ENCODE measurements around the gene NR4A2. TPM values are rescaled to one million over a fixed set of nuclear protein-coding genes. Genes with fewer than 3 reads are reported as not detected.
"Not testable (repeated sequence)": the region's sequence is repeated elsewhere in the genome, so short reads cannot be mapped to it uniquely, and the experiment has no call there.

NR4A2 gene
- total RNA-seq, 1 donor from 2014 or later = 6.7 TPM

DNA sequence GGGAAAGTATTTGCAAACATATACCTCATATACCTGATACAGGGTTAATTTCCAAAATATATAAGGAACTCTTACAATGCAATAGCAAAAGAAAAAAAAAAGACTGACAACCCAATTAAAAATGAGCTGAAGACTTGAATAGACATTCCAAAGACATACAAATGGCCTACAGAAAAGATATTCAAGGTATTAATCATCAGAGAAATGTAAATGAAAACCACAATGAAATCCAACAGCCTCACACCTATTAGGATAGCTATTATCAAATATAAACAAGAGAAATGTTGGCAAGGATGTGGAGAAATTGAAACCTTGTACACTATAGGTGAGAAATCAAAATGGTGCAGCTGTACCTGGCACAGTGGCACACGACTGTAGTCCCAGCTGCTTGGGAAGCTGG is 25.7 kb downstream of the NR4A2 start:
- H3K27me3 Mint-ChIP-seq = peaks cover 18% of the 10 kb centered on the region
- CTCF ChIA-PET = no interaction called here
- no peak overlapping the region for H3K4me3 Mint-ChIP-seq
- H3K27ac Mint-ChIP-seq = no peak overlapping the region
- H3K9me3 Mint-ChIP-seq = no peaks in the 10 kb centered on the region
- POLR2A ChIA-PET = interaction anchor here (0.7 kb wide), 1 partner anchor 1591 kb away, joined by 3 read pairs; no protein-coding TSS in a partner anchor
- no peaks in the 10 kb centered on the region for H3K36me3 Mint-ChIP-seq (ENCODE audit: low read depth)
- intact Hi-C loops (cut with micrococcal nuclease) = no loop called here
- H3K4me1 Mint-ChIP-seq = peaks cover 10% of the 10 kb centered on the region
- no peak for ATAC-seq (ENCODE audit: low read depth)
- no peak for DNase-seq
- TF ChIP-seq, protein P1, sequence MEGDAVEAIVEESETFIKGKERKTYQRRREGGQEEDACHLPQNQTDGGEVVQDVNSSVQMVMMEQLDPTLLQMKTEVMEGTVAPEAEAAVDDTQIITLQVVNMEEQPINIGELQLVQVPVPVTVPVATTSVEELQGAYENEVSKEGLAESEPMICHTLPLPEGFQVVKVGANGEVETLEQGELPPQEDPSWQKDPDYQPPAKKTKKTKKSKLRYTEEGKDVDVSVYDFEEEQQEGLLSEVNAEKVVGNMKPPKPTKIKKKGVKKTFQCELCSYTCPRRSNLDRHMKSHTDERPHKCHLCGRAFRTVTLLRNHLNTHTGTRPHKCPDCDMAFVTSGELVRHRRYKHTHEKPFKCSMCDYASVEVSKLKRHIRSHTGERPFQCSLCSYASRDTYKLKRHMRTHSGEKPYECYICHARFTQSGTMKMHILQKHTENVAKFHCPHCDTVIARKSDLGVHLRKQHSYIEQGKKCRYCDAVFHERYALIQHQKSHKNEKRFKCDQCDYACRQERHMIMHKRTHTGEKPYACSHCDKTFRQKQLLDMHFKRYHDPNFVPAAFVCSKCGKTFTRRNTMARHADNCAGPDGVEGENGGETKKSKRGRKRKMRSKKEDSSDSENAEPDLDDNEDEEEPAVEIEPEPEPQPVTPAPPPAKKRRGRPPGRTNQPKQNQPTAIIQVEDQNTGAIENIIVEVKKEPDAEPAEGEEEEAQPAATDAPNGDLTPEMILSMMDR (IDR thresholded peaks at IDR 0.05) = no peak

DNA sequence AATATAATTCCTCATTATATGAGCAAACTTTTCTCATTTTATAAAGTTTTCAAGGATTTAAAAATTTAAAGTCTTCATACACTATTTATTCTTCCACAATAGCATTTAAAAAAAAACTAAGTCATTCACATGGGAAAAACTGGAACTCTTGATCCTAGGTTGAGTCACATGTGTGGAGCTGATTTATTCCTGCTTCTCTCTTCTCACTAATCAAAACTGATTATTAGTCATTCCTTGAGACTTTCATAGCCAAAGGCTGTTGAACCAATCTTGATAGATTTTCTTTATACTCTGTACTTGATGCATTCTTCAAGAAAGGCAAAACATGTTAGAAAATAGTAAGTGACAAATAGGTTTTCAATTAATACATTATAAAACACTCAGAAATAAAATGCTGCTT is 27.4 kb downstream of the NR4A2 start:
- POLR2A ChIA-PET = no interaction called here
- ATAC-seq (ENCODE audit: low read depth) (no peak), DNase-seq (no peak)
- Mint-ChIP-seq H3K36me3 (ENCODE audit: low read depth) (no peaks in the 10 kb centered on the region), H3K27me3 (peaks cover 18% of the 10 kb centered on the region), H3K4me1 (peaks cover 10% of the 10 kb centered on the region), H3K4me3 (no peak overlapping the region), H3K27ac (no peak overlapping the region), H3K9me3 (peaks cover under 1% of the 10 kb centered on the region)
- intact Hi-C loops (cut with micrococcal nuclease) = no loop called here
- TF ChIP-seq, protein P1 (IDR thresholded peaks at IDR 0.05) = no peak
- CTCF ChIA-PET = no interaction called here

DNA sequence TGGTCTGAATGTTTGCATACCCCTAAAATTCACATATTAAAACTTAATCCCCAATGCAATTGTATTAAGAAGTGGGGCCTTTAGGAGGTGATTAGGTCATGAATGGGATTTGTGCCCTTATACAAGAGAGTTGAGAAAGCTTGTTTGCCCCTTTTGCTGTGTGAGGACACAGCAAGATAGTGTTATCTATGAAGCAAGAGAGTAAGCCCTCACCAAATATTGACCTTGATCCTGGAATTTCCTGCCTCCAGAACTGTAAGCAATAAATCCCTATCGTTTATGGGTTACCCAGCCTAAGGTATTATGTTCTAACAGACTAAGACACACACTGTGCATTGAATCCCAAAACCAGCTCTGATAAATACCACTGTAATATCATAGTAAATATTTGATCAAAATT is 32.2 kb downstream of the NR4A2 start:
- H3K4me1 Mint-ChIP-seq = no peaks in the 10 kb centered on the region
- POLR2A ChIA-PET = no interaction called here
- H3K27ac Mint-ChIP-seq = no peak overlapping the region
- no peaks in the 10 kb centered on the region for H3K36me3 Mint-ChIP-seq (ENCODE audit: low read depth)
- no peak overlapping the region for H3K4me3 Mint-ChIP-seq
- TF ChIP-seq, protein P1 (IDR thresholded peaks at IDR 0.05) = no peak
- ATAC-seq (ENCODE audit: low read depth) (no peak), DNase-seq (no peak)
- H3K27me3 Mint-ChIP-seq = peaks cover 19% of the 10 kb centered on the region
- intact Hi-C loops (cut with micrococcal nuclease) = no loop called here
- CTCF ChIA-PET = no interaction called here
- H3K9me3 Mint-ChIP-seq = peaks cover 5% of the 10 kb centered on the region

DNA sequence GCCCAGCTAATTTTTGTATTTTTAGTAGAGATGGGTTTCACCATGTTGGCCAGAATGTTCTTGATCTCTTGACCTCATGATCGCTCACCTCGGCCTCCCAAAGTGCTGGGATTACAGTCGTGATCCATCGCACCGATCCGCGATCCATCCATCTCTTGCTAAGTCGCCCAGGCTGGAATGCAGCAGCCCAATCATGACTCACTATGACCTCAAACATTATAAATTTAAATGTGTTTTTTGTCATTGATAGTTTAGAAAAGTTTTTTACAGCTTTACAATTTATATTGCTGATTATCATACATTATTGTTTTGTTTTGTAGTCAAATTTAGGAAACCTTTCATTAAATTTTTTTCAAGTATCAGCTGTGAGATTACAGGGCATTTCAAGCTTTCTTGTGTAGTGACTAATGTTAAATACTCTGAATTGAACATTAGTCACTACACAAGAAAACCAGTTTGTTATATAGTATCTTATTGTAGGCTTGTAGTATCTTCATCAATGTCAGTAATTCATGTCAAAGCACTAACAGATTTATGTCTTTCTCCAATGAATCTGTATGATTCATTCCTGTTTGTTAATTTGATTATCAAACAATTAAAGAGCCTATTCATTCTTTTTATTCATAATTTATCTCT is 37.5 kb downstream of the NR4A2 start:
- intact Hi-C loops (cut with micrococcal nuclease) = no loop called here
- POLR2A ChIA-PET = no interaction called here
- TF ChIP-seq, protein P1 (IDR thresholded peaks at IDR 0.05) = no peak
- H3K4me3 Mint-ChIP-seq = no peak overlapping the region
- no peaks in the 10 kb centered on the region for H3K36me3 Mint-ChIP-seq (ENCODE audit: low read depth)
- H3K4me1 Mint-ChIP-seq = no peaks in the 10 kb centered on the region
- H3K9me3 Mint-ChIP-seq = peaks cover 5% of the 10 kb centered on the region
- no peak for DNase-seq
- ATAC-seq (ENCODE audit: low read depth) = no peak
- no peak overlapping the region for H3K27ac Mint-ChIP-seq
- peaks cover 7% of the 10 kb centered on the region for H3K27me3 Mint-ChIP-seq
- CTCF ChIA-PET = no interaction called here

DNA sequence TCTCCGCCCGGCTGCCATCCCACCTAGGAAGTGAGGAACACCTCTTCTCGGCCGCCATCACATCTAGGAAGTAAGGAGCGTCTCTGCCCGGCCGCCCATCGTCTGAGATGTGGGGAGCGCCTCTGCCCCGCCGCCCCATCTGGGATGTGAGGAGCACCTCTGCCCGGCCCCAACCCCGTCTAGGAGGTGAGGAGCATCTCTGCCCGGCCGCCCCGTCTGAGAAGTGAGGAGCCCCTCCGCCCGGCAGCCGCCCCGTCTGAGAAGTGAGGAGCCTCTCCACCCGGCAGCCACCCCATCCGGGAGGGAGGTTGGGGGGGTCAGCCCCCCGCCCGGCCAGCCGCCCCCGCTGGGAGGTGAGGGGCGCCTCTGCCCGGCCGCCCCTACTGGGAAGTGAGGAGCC is 39.1 kb downstream of the NR4A2 start:
- POLR2A ChIA-PET; H3K27ac Mint-ChIP-seq; ATAC-seq (ENCODE audit: low read depth); DNase-seq; H3K27me3 Mint-ChIP-seq; intact Hi-C loops (cut with micrococcal nuclease); H3K4me3 Mint-ChIP-seq; H3K36me3 Mint-ChIP-seq (ENCODE audit: low read depth); CTCF ChIA-PET; H3K4me1 Mint-ChIP-seq; H3K9me3 Mint-ChIP-seq: not testable (repeated sequence)
